HEK293 (cell line): ENCODE results near the gene VIT.

Experiments
- CTCF ChIA-PET: fragments of 350-600 bp; formaldehyde crosslinking; extraction: SDS; loops from one replicate; lab custom pipeline; 2021; ENCODE audit warnings: antibody characterized with exemption; lab: Yijun Ruan, JAX
- POLR2A ChIA-PET: fragments of 300-600 bp; formaldehyde crosslinking; extraction: SDS; loops from one replicate; lab custom pipeline; 2020; ENCODE audit warnings: antibody characterized with exemption, inconsistent platforms; lab: Yijun Ruan, JAX
- H3K27ac ChIP-seq: fragments of 200-500 bp; sonication (Bioruptor generic); 2 replicates; pipeline ENCODE4 v1.5.1; 2014; ENCODE audit warnings: low read depth, low read length, control low read depth, inconsistent platforms; ENCODE audit errors: extremely low read depth
- H3K36me3 ChIP-seq, 2 experiments: fragments of 200-500 bp in 1 of 2; sonication (Bioruptor generic) in 1 of 2; 1 replicate in 1 of 2; 2 replicates in 1 of 2; pipeline ENCODE4 v1.5.1; 2014 to 2017; ENCODE audit warnings: inconsistent platforms in 2 of 2, low read length in 2 of 2; ENCODE audit not compliant: control insufficient read depth in 2 of 2, insufficient read depth in 1 of 2
- H3K4me1 ChIP-seq: fragments of 200-500 bp; sonication (Bioruptor generic); 2 replicates; pipeline ENCODE4 v1.5.1; 2014; ENCODE audit warnings: mild to moderate bottlenecking, low read length, inconsistent platforms; ENCODE audit not compliant: control insufficient read depth, insufficient read depth
- H3K4me3 ChIP-seq: 2 replicates; pipeline ENCODE4 v1.5.1; 2011; ENCODE audit warnings: low read depth, mild to moderate bottlenecking, control low read depth, low read length, moderate library complexity
- H3K9me3 ChIP-seq: fragments of 200-500 bp; sonication (Bioruptor generic); 2 replicates; pipeline ENCODE4 v1.5.1; 2014; ENCODE audit warnings: low read depth, low read length, inconsistent platforms; ENCODE audit not compliant: control insufficient read depth, insufficient read depth
- GLI4 ChIP-seq: fragments of 450-650 bp; formaldehyde crosslinking; IDR thresholded peaks from 2 replicates; pipeline ENCODE4 v1.5.1; 2016; ENCODE audit warnings: missing biosample characterization, missing genetic modification characterization
- MYNN ChIP-seq: fragments of 450-650 bp; formaldehyde crosslinking; IDR thresholded peaks from 2 replicates; pipeline ENCODE4 v1.5.1; 2016; ENCODE audit warnings: missing biosample characterization, missing genetic modification characterization, borderline replicate concordance
- SP7 ChIP-seq: fragments of 450-650 bp; formaldehyde crosslinking; IDR thresholded peaks from 2 replicates; pipeline ENCODE4 v1.5.1; 2016; ENCODE audit warnings: missing biosample characterization, missing genetic modification characterization
- ZBTB17 ChIP-seq: fragments of 450-650 bp; formaldehyde crosslinking; IDR thresholded peaks from 2 replicates; pipeline ENCODE4 v1.5.1; 2016; ENCODE audit warnings: missing biosample characterization, missing genetic modification characterization
- ZEB2 ChIP-seq: fragments of 450-650 bp; formaldehyde crosslinking; IDR thresholded peaks from 2 replicates; pipeline ENCODE4 v1.5.1; 2016; ENCODE audit warnings: missing biosample characterization, missing genetic modification characterization
- ZFP3 ChIP-seq: fragments of 450-650 bp; formaldehyde crosslinking; IDR thresholded peaks from 2 replicates; pipeline ENCODE4 v1.5.1; 2016; ENCODE audit warnings: low read depth, missing biosample characterization, missing genetic modification characterization
- ZNF155 ChIP-seq: fragments of 450-650 bp; formaldehyde crosslinking; IDR thresholded peaks from 2 replicates; pipeline ENCODE4 v1.5.1; 2016; ENCODE audit warnings: missing biosample characterization, missing genetic modification characterization
- ZNF174 ChIP-seq: fragments of 450-650 bp; formaldehyde crosslinking; IDR thresholded peaks from 2 replicates; pipeline ENCODE4 v1.5.0; 2017; ENCODE audit warnings: missing biosample characterization, mild to moderate bottlenecking, missing genetic modification characterization
- ZNF202 ChIP-seq: fragments of 450-650 bp; formaldehyde crosslinking; IDR thresholded peaks from 2 replicates; pipeline ENCODE4 v1.5.1; 2016; ENCODE audit warnings: missing biosample characterization, missing genetic modification characterization, borderline replicate concordance
- ZNF214 ChIP-seq: fragments of 450-650 bp; formaldehyde crosslinking; IDR thresholded peaks from 2 replicates; pipeline ENCODE4 v1.5.1; 2017; ENCODE audit warnings: missing biosample characterization, mild to moderate bottlenecking, missing genetic modification characterization, borderline replicate concordance
- ZNF311 ChIP-seq: fragments of 450-650 bp; formaldehyde crosslinking; IDR thresholded peaks from 2 replicates; pipeline ENCODE4 v1.5.1; 2017; ENCODE audit warnings: missing biosample characterization, missing genetic modification characterization, borderline replicate concordance
- ZNF335 ChIP-seq: fragments of 450-650 bp; formaldehyde crosslinking; conservative IDR thresholded peaks from 2 replicates; pipeline ENCODE4 v1.5.1; 2016; ENCODE audit warnings: missing biosample characterization, missing genetic modification characterization
- ZNF555 ChIP-seq: fragments of 450-650 bp; formaldehyde crosslinking; conservative IDR thresholded peaks from 2 replicates; pipeline ENCODE4 v1.5.1; 2017; ENCODE audit warnings: missing biosample characterization, mild to moderate bottlenecking, missing genetic modification characterization, inconsistent platforms
- ZNF621 ChIP-seq: fragments of 450-650 bp; formaldehyde crosslinking; IDR thresholded peaks from 2 replicates; pipeline ENCODE4 v1.5.1; 2017; ENCODE audit warnings: missing biosample characterization, missing genetic modification characterization
- ZNF670 ChIP-seq: fragments of 450-650 bp; formaldehyde crosslinking; IDR thresholded peaks from 2 replicates; pipeline ENCODE4 v1.5.1; 2016; ENCODE audit warnings: missing biosample characterization, missing genetic modification characterization, low read depth
- TF ChIP-seq, protein P1 (sequence below): fragments of 450-650 bp; formaldehyde crosslinking; IDR thresholded peaks from 2 replicates; pipeline ENCODE4 v1.5.1; 2016; ENCODE audit warnings: missing biosample characterization, missing genetic modification characterization
- TF ChIP-seq, protein P2 (sequence below): fragments of 450-650 bp; formaldehyde crosslinking; IDR thresholded peaks from 2 replicates; pipeline ENCODE4 v1.5.1; 2016; ENCODE audit warnings: missing biosample characterization, missing genetic modification characterization
- TF ChIP-seq, protein P3 (sequence below): fragments of 450-650 bp; formaldehyde crosslinking; IDR thresholded peaks from 2 replicates; pipeline ENCODE4 v1.5.1; 2016; ENCODE audit warnings: missing biosample characterization, missing genetic modification characterization

Gene VIT

DNA sequence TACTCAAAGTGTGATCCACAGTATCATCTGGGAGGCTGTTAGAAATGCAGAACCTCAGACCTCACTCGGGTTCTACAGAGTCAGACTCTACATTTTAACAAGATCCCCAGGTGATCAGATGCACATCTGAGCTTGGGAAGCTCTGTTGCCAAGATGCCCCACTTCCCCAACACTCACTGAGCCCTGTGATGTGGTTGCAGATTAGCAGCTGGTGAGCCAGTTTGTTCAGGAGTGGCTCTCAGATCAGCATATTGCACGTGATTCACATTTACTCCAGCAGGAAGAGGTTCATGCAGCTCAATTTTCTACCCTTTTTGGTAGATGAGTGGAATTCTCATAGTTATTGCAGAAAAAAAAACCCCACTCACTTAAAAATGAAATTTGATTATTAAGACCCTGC, 96.4 kb downstream of the VIT start:
- ChIA-PET CTCF (interaction anchor here (0.5 to 5.3 kb wide), 5 partner anchors 8 to 97 kb away, joined by 3 to 45 read pairs (median 5); partner anchors contain the start of gene VIT), POLR2A (no interaction called here)
- Histone ChIP-seq H3K27ac (no peak overlapping the region), H3K36me3 (no peaks in the 10 kb centered on the region), H3K4me1 (no peaks in the 10 kb centered on the region), H3K9me3 (no peaks in the 10 kb centered on the region), H3K4me3 (no peak overlapping the region)
- TF ChIP-seq, protein P1, sequence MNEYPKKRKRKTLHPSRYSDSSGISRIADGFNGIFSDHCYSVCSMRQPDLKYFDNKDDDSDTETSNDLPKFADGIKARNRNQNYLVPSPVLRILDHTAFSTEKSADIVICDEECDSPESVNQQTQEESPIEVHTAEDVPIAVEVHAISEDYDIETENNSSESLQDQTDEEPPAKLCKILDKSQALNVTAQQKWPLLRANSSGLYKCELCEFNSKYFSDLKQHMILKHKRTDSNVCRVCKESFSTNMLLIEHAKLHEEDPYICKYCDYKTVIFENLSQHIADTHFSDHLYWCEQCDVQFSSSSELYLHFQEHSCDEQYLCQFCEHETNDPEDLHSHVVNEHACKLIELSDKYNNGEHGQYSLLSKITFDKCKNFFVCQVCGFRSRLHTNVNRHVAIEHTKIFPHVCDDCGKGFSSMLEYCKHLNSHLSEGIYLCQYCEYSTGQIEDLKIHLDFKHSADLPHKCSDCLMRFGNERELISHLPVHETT, result no peak
- TF ChIP-seq ZNF214, result no peak
- no peak for TF ChIP-seq ZNF155 (tag by site-specific recombination)
- no peak for TF ChIP-seq ZNF335 (tag by site-specific recombination)

DNA sequence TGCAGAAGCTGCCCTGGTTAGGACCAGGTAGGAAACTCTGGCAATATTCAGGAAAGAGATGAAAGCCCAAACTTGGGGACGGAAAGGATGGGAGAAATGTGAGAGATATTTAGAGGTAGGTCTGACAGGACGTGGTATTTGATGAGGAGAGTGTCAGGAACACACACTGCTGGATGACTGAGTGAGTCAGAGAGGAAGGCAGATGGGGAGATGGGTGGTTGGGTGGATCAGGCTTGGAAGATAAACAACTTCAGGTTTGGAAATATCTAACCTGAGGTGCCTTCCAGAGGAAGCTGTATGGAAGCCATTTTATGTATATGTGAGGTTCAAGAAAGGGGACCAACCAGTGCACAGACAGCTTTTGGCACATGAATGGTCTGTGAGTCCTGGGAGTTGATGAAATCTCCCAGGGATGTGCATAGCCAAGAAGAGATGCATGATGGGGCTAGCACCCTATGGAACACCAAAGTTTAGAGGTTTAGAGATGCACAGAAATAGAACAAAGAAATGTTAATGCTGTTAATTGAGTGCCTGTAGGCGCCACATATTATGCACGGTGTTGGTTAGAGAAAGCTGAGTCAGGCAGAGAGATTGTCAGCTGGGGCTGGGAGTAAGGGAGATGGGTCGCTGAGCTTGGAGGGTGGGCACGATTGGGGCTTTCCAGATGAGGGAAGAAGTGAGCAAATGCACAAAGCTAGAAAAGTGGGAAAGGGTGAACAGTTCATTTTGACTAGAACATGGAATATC, 101.0 kb downstream of the VIT start:
- CTCF ChIA-PET, result interaction anchor here (0.6 to 5.3 kb wide), 4 partner anchors 12 to 157 kb away, joined by 3 to 45 read pairs (median 3); no protein-coding TSS in a partner anchor
- Histone ChIP-seq H3K27ac (no peak overlapping the region), H3K4me1 (no peaks in the 10 kb centered on the region), H3K9me3 (no peaks in the 10 kb centered on the region), H3K4me3 (no peak overlapping the region), H3K36me3 (no peaks in the 10 kb centered on the region)
- TF ChIP-seq ZEB2 (no peak), ZNF621 (no peak), MYNN (tag by site-specific recombination) (no peak), ZNF670 (tag by site-specific recombination) (no peak), ZBTB17 (tag by site-specific recombination) (0 out of 2 replicates have a peak, but pooled peaks have one; percentile 24)
- POLR2A ChIA-PET, result no interaction called here

DNA sequence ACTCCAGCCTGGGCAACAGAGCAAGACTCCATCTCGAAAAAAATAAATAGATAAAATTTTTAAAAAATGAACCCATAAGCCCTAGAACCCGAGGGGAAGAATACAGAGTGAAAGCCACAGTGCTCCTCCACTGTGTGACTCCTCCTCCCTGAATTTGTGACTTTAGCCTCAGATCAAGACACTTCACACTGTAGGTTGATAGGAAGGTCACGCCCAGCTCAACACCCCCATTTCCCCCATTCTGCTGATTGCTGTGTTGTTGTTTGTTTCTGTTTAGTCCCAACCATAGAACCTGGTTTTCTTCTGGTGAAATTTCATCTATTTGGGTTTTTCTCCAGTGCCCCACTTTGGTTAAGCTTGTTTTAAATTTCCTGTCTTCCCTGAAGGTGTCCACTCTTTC, 102.2 kb downstream of the VIT start:
- TF ChIP-seq ZNF174 (tag by site-specific recombination) (no peak), ZNF555 (no peak), ZFP3 (tag by site-specific recombination) (no peak), GLI4 (tag by site-specific recombination) (no peak), ZNF311 (tag by site-specific recombination) (no peak), ZNF202 (tag by site-specific recombination) (no peak), SP7 (no peak)
- TF ChIP-seq, protein P2, sequence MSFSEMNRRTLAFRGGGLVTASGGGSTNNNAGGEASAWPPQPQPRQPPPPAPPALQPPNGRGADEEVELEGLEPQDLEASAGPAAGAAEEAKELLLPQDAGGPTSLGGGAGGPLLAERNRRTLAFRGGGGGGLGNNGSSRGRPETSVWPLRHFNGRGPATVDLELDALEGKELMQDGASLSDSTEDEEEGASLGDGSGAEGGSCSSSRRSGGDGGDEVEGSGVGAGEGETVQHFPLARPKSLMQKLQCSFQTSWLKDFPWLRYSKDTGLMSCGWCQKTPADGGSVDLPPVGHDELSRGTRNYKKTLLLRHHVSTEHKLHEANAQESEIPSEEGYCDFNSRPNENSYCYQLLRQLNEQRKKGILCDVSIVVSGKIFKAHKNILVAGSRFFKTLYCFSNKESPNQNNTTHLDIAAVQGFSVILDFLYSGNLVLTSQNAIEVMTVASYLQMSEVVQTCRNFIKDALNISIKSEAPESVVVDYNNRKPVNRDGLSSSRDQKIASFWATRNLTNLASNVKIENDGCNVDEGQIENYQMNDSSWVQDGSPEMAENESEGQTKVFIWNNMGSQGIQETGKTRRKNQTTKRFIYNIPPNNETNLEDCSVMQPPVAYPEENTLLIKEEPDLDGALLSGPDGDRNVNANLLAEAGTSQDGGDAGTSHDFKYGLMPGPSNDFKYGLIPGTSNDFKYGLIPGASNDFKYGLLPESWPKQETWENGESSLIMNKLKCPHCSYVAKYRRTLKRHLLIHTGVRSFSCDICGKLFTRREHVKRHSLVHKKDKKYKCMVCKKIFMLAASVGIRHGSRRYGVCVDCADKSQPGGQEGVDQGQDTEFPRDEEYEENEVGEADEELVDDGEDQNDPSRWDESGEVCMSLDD (tag by site-specific recombination), result no peak
- TF ChIP-seq, protein P3, sequence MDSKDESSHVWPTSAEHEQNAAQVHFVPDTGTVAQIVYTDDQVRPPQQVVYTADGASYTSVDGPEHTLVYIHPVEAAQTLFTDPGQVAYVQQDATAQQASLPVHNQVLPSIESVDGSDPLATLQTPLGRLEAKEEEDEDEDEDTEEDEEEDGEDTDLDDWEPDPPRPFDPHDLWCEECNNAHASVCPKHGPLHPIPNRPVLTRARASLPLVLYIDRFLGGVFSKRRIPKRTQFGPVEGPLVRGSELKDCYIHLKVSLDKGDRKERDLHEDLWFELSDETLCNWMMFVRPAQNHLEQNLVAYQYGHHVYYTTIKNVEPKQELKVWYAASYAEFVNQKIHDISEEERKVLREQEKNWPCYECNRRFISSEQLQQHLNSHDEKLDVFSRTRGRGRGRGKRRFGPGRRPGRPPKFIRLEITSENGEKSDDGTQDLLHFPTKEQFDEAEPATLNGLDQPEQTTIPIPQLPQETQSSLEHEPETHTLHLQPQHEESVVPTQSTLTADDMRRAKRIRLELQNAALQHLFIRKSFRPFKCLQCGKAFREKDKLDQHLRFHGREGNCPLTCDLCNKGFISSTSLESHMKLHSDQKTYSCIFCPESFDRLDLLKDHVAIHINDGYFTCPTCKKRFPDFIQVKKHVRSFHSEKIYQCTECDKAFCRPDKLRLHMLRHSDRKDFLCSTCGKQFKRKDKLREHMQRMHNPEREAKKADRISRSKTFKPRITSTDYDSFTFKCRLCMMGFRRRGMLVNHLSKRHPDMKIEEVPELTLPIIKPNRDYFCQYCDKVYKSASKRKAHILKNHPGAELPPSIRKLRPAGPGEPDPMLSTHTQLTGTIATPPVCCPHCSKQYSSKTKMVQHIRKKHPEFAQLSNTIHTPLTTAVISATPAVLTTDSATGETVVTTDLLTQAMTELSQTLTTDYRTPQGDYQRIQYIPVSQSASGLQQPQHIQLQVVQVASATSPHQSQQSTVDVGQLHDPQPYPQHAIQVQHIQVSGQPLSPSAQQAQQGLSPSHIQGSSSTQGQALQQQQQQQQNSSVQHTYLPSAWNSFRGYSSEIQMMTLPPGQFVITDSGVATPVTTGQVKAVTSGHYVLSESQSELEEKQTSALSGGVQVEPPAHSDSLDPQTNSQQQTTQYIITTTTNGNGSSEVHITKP (tag by site-specific recombination), result no peak
- CTCF ChIA-PET, result interaction anchor here (1.1 to 1.4 kb wide), 2 partner anchors 13 to 14 kb away, joined by 4 to 10 read pairs; no protein-coding TSS in a partner anchor

More for the DNA sequence above, 102.2 kb downstream of the VIT start:
- H3K9me3 ChIP-seq, result no peaks in the 10 kb centered on the region
- H3K27ac ChIP-seq, result no peak overlapping the region
- H3K4me3 ChIP-seq, result no peak overlapping the region
- H3K4me1 ChIP-seq, result no peaks in the 10 kb centered on the region
- POLR2A ChIA-PET, result no interaction called here
- H3K36me3 ChIP-seq, result no peaks in the 10 kb centered on the region
